ENCODE results near the gene THAP4. TPM values are rescaled to one million over a fixed set of nuclear protein-coding genes. Genes with fewer than 3 reads are reported as not detected.

The THAP4 gene
- total and polyA plus RNA-seq, 2 of the 4 experiments (the other 2 are of a cell fraction) = 33.9 to 55.1 TPM

DNA sequence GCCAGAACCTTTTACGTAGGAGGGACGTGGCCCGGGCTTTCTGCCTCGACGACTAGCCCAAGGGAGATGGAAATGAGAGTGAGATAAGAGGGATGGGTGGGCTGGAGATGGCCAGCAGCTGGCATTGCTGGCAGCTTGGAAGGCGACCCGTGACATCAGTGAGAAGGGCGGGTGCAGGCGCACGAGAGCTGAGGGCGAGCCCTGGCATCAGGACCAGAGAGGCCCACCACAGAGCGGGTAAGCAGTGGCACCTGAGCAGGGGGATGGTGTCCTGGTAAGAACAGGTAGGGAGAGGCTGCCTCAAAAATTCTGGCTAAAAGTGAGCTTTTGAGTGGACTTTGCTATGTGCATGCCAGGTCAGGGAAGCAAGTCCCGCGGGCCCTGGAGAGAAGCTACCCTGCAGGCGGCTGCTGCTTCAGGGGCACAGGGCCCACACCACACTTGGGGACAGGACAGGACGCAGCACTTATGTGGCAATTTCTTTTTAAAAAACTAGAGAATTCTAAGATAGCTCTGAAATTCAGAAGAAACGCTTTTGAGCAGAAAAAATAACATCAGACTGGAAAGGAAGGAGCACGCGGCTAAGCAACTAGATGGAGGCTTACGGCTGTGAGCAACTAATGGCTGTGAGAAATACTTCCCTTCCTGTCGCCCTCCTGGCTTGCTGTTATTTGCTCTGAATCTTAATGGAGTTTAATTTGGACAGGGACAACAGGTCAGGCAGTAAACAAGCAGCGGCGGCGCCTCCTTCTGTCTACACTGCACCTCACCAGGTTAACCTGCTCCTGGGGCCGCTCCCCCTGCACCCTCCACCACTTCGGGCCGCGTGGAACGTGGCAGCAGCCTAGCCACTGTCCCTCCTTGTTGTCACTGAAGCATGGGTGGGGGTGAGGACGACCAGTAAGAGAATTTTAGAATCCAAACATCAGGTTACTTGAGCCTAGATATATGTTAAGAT, 20.5 kb downstream of the THAP4 start:
- Histone ChIP-seq H3K36me3 (ENCODE audit: control insufficient read depth, insufficient read depth, low read length) (peaks cover 11% of the 10 kb centered on the region), H3K4me1 (ENCODE audit: control insufficient read depth, insufficient read depth, low read length) (peaks cover 8% of the 10 kb centered on the region), H3K18ac (ENCODE audit: low read depth, low read length) (no peak overlapping the region), H3K79me1 (ENCODE audit: low read depth in 1 of 2, low read length in 2 of 2) (peaks cover 41 to 81% of the 10 kb centered on the region in 2 experiments), H3K56ac (ENCODE audit: extremely low read depth, insufficient read depth, low read length) (no peak overlapping the region), H3K14ac (replicated peaks; ENCODE audit: low read depth, low read length) (no peak overlapping the region), H3K27ac (ENCODE audit: insufficient read depth, low read length) (no peak overlapping the region), H3K4me3 (ENCODE audit: insufficient read depth, low read depth, low read length) (no peak overlapping the region), H4K20me1 (ENCODE audit: insufficient read depth, low read length) (peaks cover 55% of the 10 kb centered on the region), H2AK9ac (replicated peaks; ENCODE audit: low read depth, low read length, poor library complexity) (no peak overlapping the region), H2BK5ac (ENCODE audit: low read depth, low read length, poor library complexity, severe bottlenecking) (no peak overlapping the region), H3K9me3 (ENCODE audit: control insufficient read depth, insufficient read depth, low read length) (no peaks in the 10 kb centered on the region), H3K4ac (ENCODE audit: low read depth, low read length) (no peak overlapping the region), H4K5ac (ENCODE audit: low read depth, low read length) (no peak overlapping the region), H3K27me3 (ENCODE audit: control insufficient read depth, insufficient read depth, low read length) (no peaks in the 10 kb centered on the region), H3K23ac (ENCODE audit: low read depth, low read length) (no peak overlapping the region), H3K4me2 (ENCODE audit: low read depth, low read length) (no peak overlapping the region), H4K8ac (ENCODE audit: low read depth in 2 of 2, low read length in 2 of 2) (no peak overlapping the region), H2AK5ac (ENCODE audit: low read depth, low read length) (no peak overlapping the region), H2BK15ac (ENCODE audit: low read depth, low read length) (no peak overlapping the region), H4K91ac (ENCODE audit: insufficient read depth, low read depth, low read length) (no peak overlapping the region), H2AFZ (replicated peaks; ENCODE audit: low read length, poor library complexity) (no peak overlapping the region), H3K9me1 (ENCODE audit: insufficient read depth, low read length) (peaks cover 19% of the 10 kb centered on the region), H2BK20ac (ENCODE audit: low read depth, low read length) (no peak overlapping the region), H2BK120ac (ENCODE audit: low read depth, low read length) (no peak overlapping the region), H3K9ac (ENCODE audit: low read depth, low read length) (no peak overlapping the region)
- dilution Hi-C loops (cut with HindIII; ENCODE audit: low sequenced_read_pairs, unreplicated experiment) = no loop called here
- TF ChIP-seq POLR2A (IDR thresholded peaks at IDR 0.05; ENCODE audit: low read depth, low read length) = no peak
- TF ChIP-seq, protein P1, sequence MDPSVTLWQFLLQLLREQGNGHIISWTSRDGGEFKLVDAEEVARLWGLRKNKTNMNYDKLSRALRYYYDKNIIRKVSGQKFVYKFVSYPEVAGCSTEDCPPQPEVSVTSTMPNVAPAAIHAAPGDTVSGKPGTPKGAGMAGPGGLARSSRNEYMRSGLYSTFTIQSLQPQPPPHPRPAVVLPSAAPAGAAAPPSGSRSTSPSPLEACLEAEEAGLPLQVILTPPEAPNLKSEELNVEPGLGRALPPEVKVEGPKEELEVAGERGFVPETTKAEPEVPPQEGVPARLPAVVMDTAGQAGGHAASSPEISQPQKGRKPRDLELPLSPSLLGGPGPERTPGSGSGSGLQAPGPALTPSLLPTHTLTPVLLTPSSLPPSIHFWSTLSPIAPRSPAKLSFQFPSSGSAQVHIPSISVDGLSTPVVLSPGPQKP (IDR thresholded peaks at IDR 0.05; ENCODE audit: borderline replicate concordance, low read depth, low read length) = no peak
- TF ChIP-seq, protein P2, sequence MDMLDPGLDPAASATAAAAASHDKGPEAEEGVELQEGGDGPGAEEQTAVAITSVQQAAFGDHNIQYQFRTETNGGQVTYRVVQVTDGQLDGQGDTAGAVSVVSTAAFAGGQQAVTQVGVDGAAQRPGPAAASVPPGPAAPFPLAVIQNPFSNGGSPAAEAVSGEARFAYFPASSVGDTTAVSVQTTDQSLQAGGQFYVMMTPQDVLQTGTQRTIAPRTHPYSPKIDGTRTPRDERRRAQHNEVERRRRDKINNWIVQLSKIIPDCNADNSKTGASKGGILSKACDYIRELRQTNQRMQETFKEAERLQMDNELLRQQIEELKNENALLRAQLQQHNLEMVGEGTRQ (IDR thresholded peaks at IDR 0.05; ENCODE audit: low read depth, low read length) = no peak
- no peak for TF ChIP-seq MAFK (IDR thresholded peaks at IDR 0.05; ENCODE audit: low read depth, low read length)
- TF ChIP-seq RCOR1 (IDR thresholded peaks at IDR 0.05; ENCODE audit: insufficient replicate concordance, low read length) = no peak
- TF ChIP-seq, protein P3, sequence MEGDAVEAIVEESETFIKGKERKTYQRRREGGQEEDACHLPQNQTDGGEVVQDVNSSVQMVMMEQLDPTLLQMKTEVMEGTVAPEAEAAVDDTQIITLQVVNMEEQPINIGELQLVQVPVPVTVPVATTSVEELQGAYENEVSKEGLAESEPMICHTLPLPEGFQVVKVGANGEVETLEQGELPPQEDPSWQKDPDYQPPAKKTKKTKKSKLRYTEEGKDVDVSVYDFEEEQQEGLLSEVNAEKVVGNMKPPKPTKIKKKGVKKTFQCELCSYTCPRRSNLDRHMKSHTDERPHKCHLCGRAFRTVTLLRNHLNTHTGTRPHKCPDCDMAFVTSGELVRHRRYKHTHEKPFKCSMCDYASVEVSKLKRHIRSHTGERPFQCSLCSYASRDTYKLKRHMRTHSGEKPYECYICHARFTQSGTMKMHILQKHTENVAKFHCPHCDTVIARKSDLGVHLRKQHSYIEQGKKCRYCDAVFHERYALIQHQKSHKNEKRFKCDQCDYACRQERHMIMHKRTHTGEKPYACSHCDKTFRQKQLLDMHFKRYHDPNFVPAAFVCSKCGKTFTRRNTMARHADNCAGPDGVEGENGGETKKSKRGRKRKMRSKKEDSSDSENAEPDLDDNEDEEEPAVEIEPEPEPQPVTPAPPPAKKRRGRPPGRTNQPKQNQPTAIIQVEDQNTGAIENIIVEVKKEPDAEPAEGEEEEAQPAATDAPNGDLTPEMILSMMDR (conservative IDR thresholded peaks at IDR 0.05; ENCODE audit: low read depth, low read length) = no peak
- no peak for TF ChIP-seq SMC3 (IDR thresholded peaks at IDR 0.05; ENCODE audit: low read depth, low read length)
- TF ChIP-seq CEBPB (IDR thresholded peaks at IDR 0.05; ENCODE audit: low read depth, low read length) = no peak
- TF ChIP-seq BHLHE40 (IDR thresholded peaks at IDR 0.05; ENCODE audit: low read depth, low read length) = no peak
- no peak for TF ChIP-seq RFX5 (IDR thresholded peaks at IDR 0.05; ENCODE audit: low read depth, low read length)
- no peak for TF ChIP-seq RAD21 (IDR thresholded peaks at IDR 0.05; ENCODE audit: low read length)
- no peak for TF ChIP-seq MXI1 (IDR thresholded peaks at IDR 0.05; ENCODE audit: borderline replicate concordance, low read depth, low read length)
- no peak for TF ChIP-seq FOS (IDR thresholded peaks at IDR 0.05; ENCODE audit: low read depth, low read length)
- no peak for TF ChIP-seq MAZ (IDR thresholded peaks at IDR 0.05; ENCODE audit: borderline replicate concordance, low read depth, low read length)
- in situ Hi-C loops (cut with MboI; ENCODE audit: low sequenced_read_pairs) = no loop called here
- 95% methylated on average over 3 of the region's 30 CpGs; no CpG with 5 or more reads in 1 of the 2 experiments for WGBS, 2 experiments (ENCODE audit: extremely low coverage in 2 of 2, insufficient read length in 1 of 2)
- ChIA-PET POLR2A (ENCODE audit: unreplicated experiment) (no interaction called here), CTCF (no interaction called here)
- intact Hi-C loops (cut with micrococcal nuclease) = no loop called here
- DNase-seq = no peak
- BruUV-seq (replicated peaks) = no TSS peak
- ATAC-seq (ENCODE audit: low read depth) = no peak
